HG03571 (cell line): ENCODE data around the gene DYNAP.

ENCODE experiments used
- ATAC-seq: cut with Tn5 transposase; IDR thresholded peaks from one replicate; pipeline ENCODE4 v1.9.1; 2021; ENCODE audit not compliant: unreplicated experiment

DYNAP gene

GRCh38 chr18:54590945-54591344 lies at the start of gene DYNAP:
TSS of gene DYNAP (plus strand) at chr18:54591245. CDS start at chr18:54591283, 38 bp downstream.
- no peak for ATAC-seq

- no peak for ATAC-seq
Observed at GRCh38 chr18:54551590-54551989, 39.5 kb upstream of the DYNAP start.

GRCh38 chr18:54555286-54555685 lies 35.8 kb upstream of the DYNAP start:
- ATAC-seq = no peak

GRCh38 chr18:54555996-54556395 lies 35.0 kb upstream of the DYNAP start:
- no peak for ATAC-seq

- ATAC-seq = no peak
Observed at GRCh38 chr18:54557958-54558357, 33.1 kb upstream of the DYNAP start.

GRCh38 chr18:54558609-54559585 lies 32.1 kb upstream of the DYNAP start:
- ATAC-seq = no peak

GRCh38 chr18:54561706-54562267 lies 29.3 kb upstream of the DYNAP start:
- no peak for ATAC-seq

- ATAC-seq = no peak
Observed at GRCh38 chr18:54580202-54580729, 10.8 kb upstream of the DYNAP start.

- no peak for ATAC-seq
Observed at GRCh38 chr18:54584065-54584464, 7.0 kb upstream of the DYNAP start.

- ATAC-seq = no peak
Observed at GRCh38 chr18:54585743-54586142, 5.3 kb upstream of the DYNAP start.

- no peak for ATAC-seq
Observed at GRCh38 chr18:54604211-54604610, 13.2 kb downstream of the DYNAP start.

GRCh38 chr18:54606835-54607212 lies 15.8 kb downstream of the DYNAP start:
- no peak for ATAC-seq

GRCh38 chr18:54607213-54608027 lies 16.4 kb downstream of the DYNAP start:
- no peak for ATAC-seq

- no peak for ATAC-seq
Observed at GRCh38 chr18:54608028-54608642, 17.1 kb downstream of the DYNAP start.

GRCh38 chr18:54611816-54612215 lies 20.8 kb downstream of the DYNAP start:
- no peak for ATAC-seq

- no peak for ATAC-seq
Observed at GRCh38 chr18:54612237-54612636, 21.2 kb downstream of the DYNAP start.

GRCh38 chr18:54613174-54613573 lies 22.1 kb downstream of the DYNAP start:
- ATAC-seq = no peak

GRCh38 chr18:54616220-54616848 lies 25.3 kb downstream of the DYNAP start:
- ATAC-seq = peak; percentile 64

- no peak for ATAC-seq
Observed at GRCh38 chr18:54622084-54622483, 31.0 kb downstream of the DYNAP start.

GRCh38 chr18:54626779-54627178 lies 35.7 kb downstream of the DYNAP start:
- no peak for ATAC-seq
